ENCODE data around the gene FAM47B.

GRCh38 chrX:34915463-34916225 is 27.0 kb upstream of the FAM47B start:
- TF ChIP-seq POLR2AphosphoS5 (IDR thresholded peaks at IDR 0.05; ENCODE audit: low read depth, low read length) = no peak
- TF ChIP-seq USF2 (IDR thresholded peaks at IDR 0.05; ENCODE audit: borderline replicate concordance, low read depth, low read length) = no peak
- no peak for TF ChIP-seq EP300 (IDR thresholded peaks at IDR 0.05; ENCODE audit: borderline replicate concordance in 1 of 2, low read depth in 1 of 2, low read length in 1 of 2)
- TF ChIP-seq CTCF (IDR thresholded peaks at IDR 0.05) = no peak
- no peak for TF ChIP-seq RCOR1 (IDR thresholded peaks at IDR 0.05; ENCODE audit: low read length)
- TF ChIP-seq NRF1 (IDR thresholded peaks at IDR 0.05; ENCODE audit: low read depth, low read length) = no peak

Data from SK-N-SH (cell line).